Measurements from ENCODE around the gene GNA12. TPM values are rescaled to one million over a fixed set of nuclear protein-coding genes. Genes with fewer than 3 reads are reported as not detected.

GNA12 gene
- total and polyA plus RNA-seq, 9 of the 15 experiments (the other 6 are each of a cell fraction or from before 2014, with no cell fraction given): 0.65 to 32.7 (median 9.6) TPM

GRCh38 chr7:2757904-2758672 is 86.0 kb downstream of the GNA12 start (continued):
- TF ChIP-seq, protein P1, sequence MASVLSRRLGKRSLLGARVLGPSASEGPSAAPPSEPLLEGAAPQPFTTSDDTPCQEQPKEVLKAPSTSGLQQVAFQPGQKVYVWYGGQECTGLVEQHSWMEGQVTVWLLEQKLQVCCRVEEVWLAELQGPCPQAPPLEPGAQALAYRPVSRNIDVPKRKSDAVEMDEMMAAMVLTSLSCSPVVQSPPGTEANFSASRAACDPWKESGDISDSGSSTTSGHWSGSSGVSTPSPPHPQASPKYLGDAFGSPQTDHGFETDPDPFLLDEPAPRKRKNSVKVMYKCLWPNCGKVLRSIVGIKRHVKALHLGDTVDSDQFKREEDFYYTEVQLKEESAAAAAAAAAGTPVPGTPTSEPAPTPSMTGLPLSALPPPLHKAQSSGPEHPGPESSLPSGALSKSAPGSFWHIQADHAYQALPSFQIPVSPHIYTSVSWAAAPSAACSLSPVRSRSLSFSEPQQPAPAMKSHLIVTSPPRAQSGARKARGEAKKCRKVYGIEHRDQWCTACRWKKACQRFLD (CRISPR knock-in tag; IDR thresholded peaks at IDR 0.05): peak; percentile 94
- TF ChIP-seq CBFB (CRISPR knock-in tag; IDR thresholded peaks at IDR 0.05) (no peak), PTBP1 (IDR thresholded peaks at IDR 0.05; ENCODE audit: low read depth, low read length) (no peak), CSDE1 (IDR thresholded peaks at IDR 0.05) (no peak), SMAD2 (IDR thresholded peaks at IDR 0.05; ENCODE audit: low read depth, low read length) (no peak), ATF3 (IDR thresholded peaks at IDR 0.05) (peak; percentile 100), ATF3 (CRISPR knock-in tag; conservative IDR thresholded peaks at IDR 0.05) (peak; percentile 96), ILF3 (IDR thresholded peaks at IDR 0.05; ENCODE audit: borderline replicate concordance) (no peak), MAX (CRISPR knock-in tag; IDR thresholded peaks at IDR 0.05) (peak; percentile 76), NFE2L1 (tag; IDR thresholded peaks at IDR 0.05; ENCODE audit: borderline replicate concordance, low read depth) (peak; percentile 78; the same call in 1 of the 2 replicates), ZHX1 (conservative IDR thresholded peaks at IDR 0.05; ENCODE audit: low read length) (0 out of 2 replicates have a peak, but pooled peaks have one; percentile 13), TOE1 (IDR thresholded peaks at IDR 0.05; ENCODE audit: borderline replicate concordance) (peak; percentile 68; the same call in 1 of the 2 replicates), TOE1 (CRISPR knock-in tag; IDR thresholded peaks at IDR 0.05; ENCODE audit: borderline replicate concordance, low read depth) (no peak), NFXL1 (CRISPR knock-in tag; IDR thresholded peaks at IDR 0.05) (no peak), ERF (CRISPR knock-in tag; IDR thresholded peaks at IDR 0.05) (no peak), BDP1 (IDR thresholded peaks at IDR 0.05; ENCODE audit: insufficient read depth, insufficient read length) (no peak), UBTF (IDR thresholded peaks at IDR 0.05; ENCODE audit: borderline replicate concordance in 1 of 2, low read depth in 2 of 2, low read length in 2 of 2) (no peak), ZNF766 (CRISPR knock-in tag; conservative IDR thresholded peaks at IDR 0.05) (peak; percentile 80; the same call in 1 of the 2 replicates), SRSF3 (IDR thresholded peaks at IDR 0.05; ENCODE audit: insufficient read depth, low read length) (no peak), ZNF586 (CRISPR knock-in tag; conservative IDR thresholded peaks at IDR 0.05) (no peak)

Data from K562 (cell line).